ENCODE data around the gene ZBTB49.

DNA sequence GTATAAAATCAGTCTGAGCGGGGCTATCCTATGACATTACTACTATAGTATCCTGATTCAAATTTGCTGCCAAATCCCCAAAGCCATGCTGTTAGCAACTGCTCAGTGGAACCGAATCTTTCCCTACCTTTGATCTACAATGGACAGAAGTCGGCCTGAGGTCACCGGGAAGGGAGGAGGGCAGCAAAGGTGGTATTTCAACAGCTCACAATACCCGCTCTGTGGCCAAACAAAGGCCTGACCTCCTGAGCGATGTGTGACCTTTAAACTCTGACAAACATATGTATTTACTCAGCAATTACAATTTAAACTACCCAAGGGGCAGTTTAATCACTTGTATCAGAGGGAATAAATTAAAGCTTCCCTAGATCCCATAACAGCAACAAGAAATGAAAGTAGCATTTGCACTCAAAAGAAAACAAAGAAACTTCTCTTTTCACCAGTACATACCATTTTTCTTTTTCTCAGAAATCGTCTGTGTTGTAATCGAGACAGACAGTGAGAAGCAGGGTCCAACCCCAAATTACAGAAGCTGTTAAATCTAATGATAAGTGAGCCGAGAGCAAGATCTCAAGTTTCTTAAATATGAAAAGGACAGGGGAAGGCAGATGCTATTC lies 30.5 kb upstream of the ZBTB49 start:
- TF ChIP-seq CTCF (IDR thresholded peaks at IDR 0.05) (no peak), EP300 (IDR thresholded peaks at IDR 0.05; ENCODE audit: low read depth) (no peak), POLR2AphosphoS5 (IDR thresholded peaks at IDR 0.05) (no peak), POLR2A (IDR thresholded peaks at IDR 0.05) (no peak)
